ENCODE data around the gene FEM1A. TPM values are rescaled to one million over a fixed set of nuclear protein-coding genes. Genes with fewer than 3 reads are reported as not detected.
A peak's percentile ranks its signal among the peaks of the same experiment; 100 is the strongest.

FEM1A gene
- total RNA-seq, 1 experiment from 2014 or later: 17.7 TPM

DNA sequence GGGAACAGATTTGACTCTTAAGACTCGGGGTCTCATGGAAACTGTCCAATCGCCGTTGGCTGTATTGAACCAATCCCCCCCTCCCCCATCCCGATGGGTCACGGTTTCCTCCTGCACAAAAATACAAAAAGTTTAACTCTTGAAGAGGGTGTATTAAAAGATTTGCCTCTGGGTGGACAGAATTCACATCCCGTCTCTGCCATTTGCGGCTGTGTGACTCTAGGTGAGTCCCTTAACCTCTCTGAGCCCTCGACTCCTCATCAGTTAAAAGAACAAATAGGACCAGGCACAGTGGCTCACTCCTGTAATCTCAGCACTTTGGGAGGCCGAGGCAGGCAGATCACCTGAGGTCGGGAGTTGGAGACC is 31.3 kb upstream of the FEM1A start:
- DNase-seq (ENCODE audit: low read depth, low spot score): no peak
- ATAC-seq: no peak
- no peak overlapping the region for H3K27ac ChIP-seq (ENCODE audit: low read depth, low read length)
- no peaks in the 10 kb centered on the region for H3K36me3 ChIP-seq (ENCODE audit: control insufficient read depth in 1 of 2, insufficient read depth in 2 of 2, low read length in 2 of 2)
- no peak overlapping the region; the same call in 1 of the 2 replicates for H3K9ac ChIP-seq (ENCODE audit: low read length)
- H2AFZ ChIP-seq (ENCODE audit: low read depth, low read length, poor library complexity, severe bottlenecking): peak overlapping the region; percentile 94
- H4K20me1 ChIP-seq (ENCODE audit: insufficient read depth): no peaks in the 10 kb centered on the region
- BruUV-seq (replicated peaks): no TSS peak
- no peaks in the 10 kb centered on the region for H3K27me3 ChIP-seq (ENCODE audit: insufficient read depth, low read length)
- intact Hi-C loops (cut with micrococcal nuclease): no loop called here
- POLR2A ChIA-PET: no interaction called here
- no peaks in the 10 kb centered on the region for H3K9me2 ChIP-seq (ENCODE audit: insufficient read depth)
- no peaks in the 10 kb centered on the region for H3K79me2 ChIP-seq (ENCODE audit: insufficient read depth, low read length)
- peak overlapping the region; percentile 38 to 54 for H3K4me3 ChIP-seq (replicated peaks in 1 of 2; ENCODE audit: low read depth in 1 of 2, low read length in 2 of 2)
- TF ChIP-seq EZH2phosphoT487 (IDR thresholded peaks at IDR 0.05; ENCODE audit: borderline replicate concordance): no peak
- no peak for TF ChIP-seq SP1 (IDR thresholded peaks at IDR 0.05; ENCODE audit: low read depth)
- TF ChIP-seq YY1 (IDR thresholded peaks at IDR 0.05; ENCODE audit: extremely low read depth, insufficient replicate concordance, low read depth, low read length): no peak
- no peak for TF ChIP-seq SRF (IDR thresholded peaks at IDR 0.05; ENCODE audit: low read depth)
- TF ChIP-seq, protein P1, sequence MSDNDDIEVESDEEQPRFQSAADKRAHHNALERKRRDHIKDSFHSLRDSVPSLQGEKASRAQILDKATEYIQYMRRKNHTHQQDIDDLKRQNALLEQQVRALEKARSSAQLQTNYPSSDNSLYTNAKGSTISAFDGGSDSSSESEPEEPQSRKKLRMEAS (IDR thresholded peaks at IDR 0.05): no peak
- no peak for TF ChIP-seq JUND (IDR thresholded peaks at IDR 0.05)
- peaks cover 5 to 14% of the 10 kb centered on the region in 2 experiments for H3K4me1 ChIP-seq (ENCODE audit: control insufficient read depth in 1 of 2, insufficient read depth in 2 of 2, low read length in 2 of 2)
- no peaks in the 10 kb centered on the region for H3K9me3 ChIP-seq (ENCODE audit: control insufficient read depth in 1 of 2, insufficient read depth in 1 of 2, low read depth in 1 of 2, low read length in 2 of 2)
- H3K4me2 ChIP-seq (ENCODE audit: low read length): peak overlapping the region; percentile 91
- RAD21 ChIA-PET (ENCODE audit: low non-redundant PET in 1 of 2, low total read pairs in 2 of 2, uncharacterized antibody in 2 of 2, unreplicated experiment in 2 of 2): interaction anchor here in 1 of 2 experiments (0.7 kb wide), 1 partner anchor 432 kb away, joined by 3 read pairs; no protein-coding TSS in a partner anchor
- CTCF ChIA-PET: interaction anchor here (1.0 kb wide), 1 partner anchor 31 kb away, joined by 3 read pairs; the partner anchor contains the start of gene FEM1A

DNA sequence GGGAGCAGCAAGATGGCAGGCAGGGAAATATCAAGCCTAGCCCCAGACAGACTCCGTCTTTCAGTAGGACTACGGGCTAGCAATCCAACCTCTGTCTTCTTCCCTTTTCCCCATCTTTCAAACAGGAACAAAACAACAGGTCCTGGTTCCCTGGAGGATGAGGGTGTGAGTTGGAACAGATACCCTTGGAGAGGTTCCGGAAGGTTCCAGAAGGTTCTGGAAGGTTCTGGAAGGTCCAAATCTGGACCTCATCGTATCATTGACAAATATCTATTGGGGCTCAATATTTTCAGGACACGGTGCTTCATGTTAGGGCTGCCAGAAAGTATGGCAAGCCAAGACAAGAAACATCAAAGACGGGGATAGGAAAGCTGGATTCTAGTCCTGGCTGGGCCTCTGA is 28.5 kb upstream of the FEM1A start:
- Histone ChIP-seq H3K36me3 (ENCODE audit: control insufficient read depth in 1 of 2, insufficient read depth in 2 of 2, low read length in 2 of 2) (no peaks in the 10 kb centered on the region), H3K9me2 (ENCODE audit: insufficient read depth) (no peaks in the 10 kb centered on the region), H3K27ac (ENCODE audit: low read depth, low read length) (no peak overlapping the region), H3K27me3 (ENCODE audit: insufficient read depth, low read length) (no peaks in the 10 kb centered on the region), H3K4me2 (ENCODE audit: low read length) (no peak overlapping the region), H3K4me3 (replicated peaks in 1 of 2; ENCODE audit: low read depth in 1 of 2, low read length in 2 of 2) (no peak overlapping the region), H3K9ac (ENCODE audit: low read length) (no peak overlapping the region), H3K4me1 (ENCODE audit: control insufficient read depth in 1 of 2, insufficient read depth in 2 of 2, low read length in 2 of 2) (peaks cover 5 to 14% of the 10 kb centered on the region in 2 experiments), H4K20me1 (ENCODE audit: insufficient read depth) (no peaks in the 10 kb centered on the region), H3K9me3 (ENCODE audit: control insufficient read depth in 1 of 2, insufficient read depth in 1 of 2, low read depth in 1 of 2, low read length in 2 of 2) (no peaks in the 10 kb centered on the region), H3K79me2 (ENCODE audit: insufficient read depth, low read length) (no peaks in the 10 kb centered on the region), H2AFZ (ENCODE audit: low read depth, low read length, poor library complexity, severe bottlenecking) (no peak overlapping the region)
- no TSS peak for BruUV-seq (replicated peaks)
- ATAC-seq (no peak), DNase-seq (ENCODE audit: low read depth, low spot score) (no peak)
- CTCF ChIA-PET: no interaction called here
- POLR2A ChIA-PET: no interaction called here
- intact Hi-C loops (cut with micrococcal nuclease): no loop called here
- TF ChIP-seq CBX3 (IDR thresholded peaks at IDR 0.05; ENCODE audit: low read depth) (no peak), ELF1 (IDR thresholded peaks at IDR 0.05; ENCODE audit: borderline replicate concordance, low read depth) (no peak), SIN3A (IDR thresholded peaks at IDR 0.05; ENCODE audit: low read depth) (no peak), EZH2phosphoT487 (IDR thresholded peaks at IDR 0.05; ENCODE audit: borderline replicate concordance) (no peak), EGR1 (IDR thresholded peaks at IDR 0.05; ENCODE audit: low read depth) (no peak)
- TF ChIP-seq, protein P2, sequence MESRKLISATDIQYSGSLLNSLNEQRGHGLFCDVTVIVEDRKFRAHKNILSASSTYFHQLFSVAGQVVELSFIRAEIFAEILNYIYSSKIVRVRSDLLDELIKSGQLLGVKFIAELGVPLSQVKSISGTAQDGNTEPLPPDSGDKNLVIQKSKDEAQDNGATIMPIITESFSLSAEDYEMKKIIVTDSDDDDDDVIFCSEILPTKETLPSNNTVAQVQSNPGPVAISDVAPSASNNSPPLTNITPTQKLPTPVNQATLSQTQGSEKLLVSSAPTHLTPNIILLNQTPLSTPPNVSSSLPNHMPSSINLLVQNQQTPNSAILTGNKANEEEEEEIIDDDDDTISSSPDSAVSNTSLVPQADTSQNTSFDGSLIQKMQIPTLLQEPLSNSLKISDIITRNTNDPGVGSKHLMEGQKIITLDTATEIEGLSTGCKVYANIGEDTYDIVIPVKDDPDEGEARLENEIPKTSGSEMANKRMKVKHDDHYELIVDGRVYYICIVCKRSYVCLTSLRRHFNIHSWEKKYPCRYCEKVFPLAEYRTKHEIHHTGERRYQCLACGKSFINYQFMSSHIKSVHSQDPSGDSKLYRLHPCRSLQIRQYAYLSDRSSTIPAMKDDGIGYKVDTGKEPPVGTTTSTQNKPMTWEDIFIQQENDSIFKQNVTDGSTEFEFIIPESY (IDR thresholded peaks at IDR 0.05; ENCODE audit: extremely low read depth, insufficient replicate concordance, low read length): no peak
- RAD21 ChIA-PET (ENCODE audit: low non-redundant PET in 1 of 2, low total read pairs in 2 of 2, uncharacterized antibody in 2 of 2, unreplicated experiment in 2 of 2): no interaction called here
